SH-SY5Y (cell line): ENCODE data around the gene TMEM74B.

ENCODE experiments used
- GATA2 ChIP-seq: IDR thresholded peaks from 2 replicates; pipeline ENCODE4 v1.6.1; 2011; ENCODE audit warnings: mild to moderate bottlenecking, low read depth, low read length
- GATA3 ChIP-seq: IDR thresholded peaks from 2 replicates; pipeline ENCODE4 v1.6.1; 2011; ENCODE audit warnings: low read depth, mild to moderate bottlenecking, low read length, moderate library complexity

TMEM74B gene

GRCh38 chr20:1184638-1185315 is at the start of gene TMEM74B:
Gene TMEM74B (minus strand): TSS chr20:1184981. CDS start chr20:1183801, 1,180 bp downstream.
- TF ChIP-seq GATA2, result no peak
- TF ChIP-seq GATA3, result no peak

GRCh38 chr20:1232286-1233111 is 47.7 kb upstream of the TMEM74B start:
- TF ChIP-seq GATA3 (no peak), GATA2 (no peak)

GRCh38 chr20:1229541-1229940 is 44.8 kb upstream of the TMEM74B start:
- TF ChIP-seq GATA3 (no peak), GATA2 (no peak)

GRCh38 chr20:1225783-1226654 is 41.2 kb upstream of the TMEM74B start, which contains the start of gene RAD21L1:
Gene RAD21L1 (plus strand): TSS chr20:1226044. CDS start chr20:1228454, 2,410 bp downstream.
- TF ChIP-seq GATA2 (no peak), GATA3 (no peak)

- no peak for TF ChIP-seq GATA2
- TF ChIP-seq GATA3, result no peak
These were observed 40.5 kb upstream of the TMEM74B start for GRCh38 chr20:1225263-1225782.

GRCh38 chr20:1224205-1224890 is 39.6 kb upstream of the TMEM74B start:
- no peak for TF ChIP-seq GATA2
- TF ChIP-seq GATA3, result no peak

- TF ChIP-seq GATA2 (no peak), GATA3 (no peak)
These were observed 30.8 kb upstream of the TMEM74B start for GRCh38 chr20:1215386-1216170.

GRCh38 chr20:1214838-1215261 is 30.1 kb upstream of the TMEM74B start:
- TF ChIP-seq GATA3, result no peak
- TF ChIP-seq GATA2, result no peak

- TF ChIP-seq GATA2 (no peak), GATA3 (no peak)
These were observed 28.0 kb upstream of the TMEM74B start for GRCh38 chr20:1212607-1213396.

- no peak for TF ChIP-seq GATA2
- TF ChIP-seq GATA3, result no peak
These were observed 27.2 kb upstream of the TMEM74B start for GRCh38 chr20:1212023-1212422.

- no peak for TF ChIP-seq GATA3
- TF ChIP-seq GATA2, result no peak
These were observed 25.7 kb upstream of the TMEM74B start for GRCh38 chr20:1210501-1210900.
